NB4 (cell line): Measurements from ENCODE around the gene SBF1.

Experiments
- DNase-seq: peaks from one replicate; pipeline ENCODE4 v3.0.0; 2010; ENCODE audit warnings: low read depth
- H3K4me3 ChIP-seq: one replicate; pipeline ENCODE4 v1.5.1; 2011; ENCODE audit warnings: mild to moderate bottlenecking, low read depth, low read length, moderate library complexity
- CTCF ChIP-seq: IDR thresholded peaks from one replicate; pipeline ENCODE4 v1.5.1; 2012; ENCODE audit warnings: low read depth, low read length
- MAX ChIP-seq: IDR thresholded peaks from 2 replicates; pipeline ENCODE4 v1.6.1; 2011; ENCODE audit warnings: low read depth, low read length
- MYC ChIP-seq: IDR thresholded peaks from 2 replicates; pipeline ENCODE4 v1.6.1; 2011; ENCODE audit warnings: low read depth, low read length
- POLR2A ChIP-seq: IDR thresholded peaks from 2 replicates; pipeline ENCODE4 v1.6.1; 2011; ENCODE audit warnings: mild to moderate bottlenecking; ENCODE audit not compliant: insufficient read length; ENCODE audit errors: extremely low read depth

Gene SBF1

GRCh38 chr22:50516891-50517290 is 42.1 kb upstream of the SBF1 start:
- H3K4me3 ChIP-seq = no peak overlapping the region
- TF ChIP-seq MAX (no peak), CTCF (no peak), POLR2A (no peak), MYC (no peak)
- no peak for DNase-seq

DNA sequence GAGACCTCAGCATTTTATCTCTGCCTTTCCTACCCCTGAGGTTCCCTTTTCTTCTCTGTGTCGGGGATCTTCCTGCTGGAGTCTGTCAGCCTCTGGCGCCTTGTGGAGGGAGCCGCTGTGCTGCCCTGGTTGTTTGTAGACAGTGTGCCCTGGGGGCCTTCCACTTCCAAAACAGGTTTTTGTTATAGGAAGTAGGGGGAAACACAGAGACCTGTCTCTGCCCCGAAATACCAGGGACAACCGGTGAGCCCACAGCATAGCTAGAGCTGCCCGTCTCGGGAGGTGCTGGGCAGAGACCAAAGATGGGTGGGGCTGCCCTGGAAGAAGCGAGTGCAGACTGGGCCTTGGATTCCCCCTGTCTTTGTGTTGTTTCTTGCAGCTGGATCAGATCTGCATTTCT is 41.2 kb upstream of the SBF1 start:
- no peak overlapping the region for H3K4me3 ChIP-seq
- no peak for DNase-seq
- no peak for TF ChIP-seq CTCF
- no peak for TF ChIP-seq MYC
- TF ChIP-seq POLR2A = no peak
- TF ChIP-seq MAX = no peak

- H3K4me3 ChIP-seq = no peak overlapping the region
- TF ChIP-seq MAX = no peak
- TF ChIP-seq CTCF = no peak
- no peak for TF ChIP-seq MYC
- TF ChIP-seq POLR2A = no peak
- no peak for DNase-seq
These were observed 38.3 kb upstream of the SBF1 start for GRCh38 chr22:50513175-50513574.

- TF ChIP-seq MAX = no peak
- no peak for TF ChIP-seq MYC
- no peak for TF ChIP-seq POLR2A
- no peak for TF ChIP-seq CTCF
- peak overlapping the region; percentile 74 for H3K4me3 ChIP-seq
- DNase-seq = no peak
These were observed 34.1 kb upstream of the SBF1 start for GRCh38 chr22:50508897-50509296.

- TF ChIP-seq CTCF (no peak), POLR2A (peak; percentile 70), MYC (no peak), MAX (peak; percentile 47; the same call in 1 of the 2 replicates)
- peak within 1 kb of the TSS; percentile 90 for H3K4me3 ChIP-seq
- peak; percentile 95 for DNase-seq
These were observed 33.4 kb upstream of the SBF1 start, which contains the start of gene NCAPH2 for GRCh38 chr22:50507991-50508884. Gene NCAPH2 (plus strand): TSS chr22:50508224. CDS start chr22:50508338, 114 bp downstream.
